Measurements from ENCODE around the gene PACSIN2.
"Not testable (repeated sequence)": the region's sequence is repeated elsewhere in the genome, so short reads cannot be mapped to it uniquely, and the experiment has no call there.

The PACSIN2 gene

GRCh38 chr22:43014869-43015676, at the start of gene PACSIN2:
TSS of gene PACSIN2 (minus strand) at chr22:43015149. CDS start at chr22:42912080, 103,069 bp downstream.
- peak; percentile 97 to 98 for DNase-seq (ENCODE audit: extremely low read depth in 1 of 2, low read depth in 1 of 2)

- no peak for DNase-seq (ENCODE audit: extremely low read depth in 1 of 2, low read depth in 1 of 2)
These were observed 45.2 kb upstream of the PACSIN2 start for GRCh38 chr22:43060183-43060582.

GRCh38 chr22:43057641-43058040, 42.7 kb upstream of the PACSIN2 start:
- DNase-seq (ENCODE audit: extremely low read depth in 1 of 2, low read depth in 1 of 2) = no peak

- DNase-seq (ENCODE audit: extremely low read depth in 1 of 2, low read depth in 1 of 2) = no peak
These were observed 38.2 kb upstream of the PACSIN2 start for GRCh38 chr22:43053176-43053575.

- no peak for DNase-seq (ENCODE audit: extremely low read depth in 1 of 2, low read depth in 1 of 2)
These were observed 36.0 kb upstream of the PACSIN2 start for GRCh38 chr22:43050995-43051394.

- DNase-seq (ENCODE audit: extremely low read depth in 1 of 2, low read depth in 1 of 2) = no peak
These were observed 32.7 kb upstream of the PACSIN2 start for GRCh38 chr22:43047605-43048004.

GRCh38 chr22:43044290-43044712, 29.4 kb upstream of the PACSIN2 start:
- no peak for DNase-seq (ENCODE audit: extremely low read depth in 1 of 2, low read depth in 1 of 2)

- no peak for DNase-seq (ENCODE audit: extremely low read depth in 1 of 2, low read depth in 1 of 2)
These were observed 27.3 kb upstream of the PACSIN2 start for GRCh38 chr22:43042101-43042780.

- DNase-seq (ENCODE audit: extremely low read depth in 1 of 2, low read depth in 1 of 2) = no peak
These were observed 24.9 kb upstream of the PACSIN2 start for GRCh38 chr22:43039800-43040199.

- no peak for DNase-seq (ENCODE audit: extremely low read depth in 1 of 2, low read depth in 1 of 2)
These were observed 23.4 kb upstream of the PACSIN2 start for GRCh38 chr22:43038325-43038724.

- DNase-seq (ENCODE audit: extremely low read depth in 1 of 2, low read depth in 1 of 2) = no peak
These were observed 21.4 kb upstream of the PACSIN2 start for GRCh38 chr22:43036282-43036829.

- no peak for DNase-seq (ENCODE audit: extremely low read depth in 1 of 2, low read depth in 1 of 2)
These were observed 20.3 kb upstream of the PACSIN2 start for GRCh38 chr22:43035250-43035649.

GRCh38 chr22:43031617-43032016, 16.7 kb upstream of the PACSIN2 start:
- DNase-seq (ENCODE audit: extremely low read depth in 1 of 2, low read depth in 1 of 2) = no peak

GRCh38 chr22:43018615-43019014, 3.7 kb upstream of the PACSIN2 start:
- no peak for DNase-seq (ENCODE audit: extremely low read depth in 1 of 2, low read depth in 1 of 2)

- DNase-seq (ENCODE audit: extremely low read depth in 1 of 2, low read depth in 1 of 2) = no peak
These were observed 2.8 kb upstream of the PACSIN2 start for GRCh38 chr22:43017525-43018460.

- not testable (repeated sequence) for DNase-seq (ENCODE audit: extremely low read depth in 1 of 2, low read depth in 1 of 2)
These were observed 1.2 kb upstream of the PACSIN2 start for GRCh38 chr22:43016150-43016549.

GRCh38 chr22:43015677-43016042, 711 bp upstream of the PACSIN2 start:
- DNase-seq (ENCODE audit: extremely low read depth in 1 of 2, low read depth in 1 of 2) = no peak

GRCh38 chr22:43014316-43014868, 557 bp downstream of the PACSIN2 start:
- peak in 1 of 2 donors; percentile 14 for DNase-seq (ENCODE audit: extremely low read depth in 1 of 2, low read depth in 1 of 2)

- DNase-seq (ENCODE audit: extremely low read depth in 1 of 2, low read depth in 1 of 2) = no peak
These were observed 1.3 kb downstream of the PACSIN2 start for GRCh38 chr22:43013355-43014315.
